ENCODE results near the gene SLC35F2.
"Not testable (repeated sequence)": the region's sequence is repeated elsewhere in the genome, so short reads cannot be mapped to it uniquely, and the experiment has no call there.

SLC35F2 gene

GRCh38 chr11:107783121-107783520 is 75.5 kb downstream of the SLC35F2 start:
- DNase-seq, result no peak

GRCh38 chr11:107780775-107781174 is 77.8 kb downstream of the SLC35F2 start:
- DNase-seq, result no peak

GRCh38 chr11:107780136-107780535 is 78.5 kb downstream of the SLC35F2 start:
- no peak for DNase-seq

- no peak for DNase-seq
Measured at GRCh38 chr11:107778839-107779517, 79.6 kb downstream of the SLC35F2 start.

DNA sequence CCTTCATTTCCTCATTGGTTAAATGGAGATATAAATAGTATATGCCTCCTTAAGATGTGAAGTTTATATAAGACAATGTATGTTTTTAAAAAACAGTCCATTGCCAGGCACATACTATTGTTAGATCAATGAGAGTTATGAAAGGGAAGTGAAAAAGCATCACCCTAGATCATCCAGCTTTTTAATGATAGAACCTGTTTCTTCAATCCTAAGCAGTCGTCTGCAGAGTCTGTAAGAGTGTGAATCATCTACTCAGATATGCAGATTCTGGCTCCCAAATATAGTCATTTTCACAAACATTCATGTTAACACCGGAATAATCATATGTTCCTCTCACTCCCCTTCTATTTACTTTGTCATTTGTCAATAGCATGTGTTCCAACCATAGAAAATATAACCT is 81.5 kb downstream of the SLC35F2 start:
- no peak for DNase-seq

DNA sequence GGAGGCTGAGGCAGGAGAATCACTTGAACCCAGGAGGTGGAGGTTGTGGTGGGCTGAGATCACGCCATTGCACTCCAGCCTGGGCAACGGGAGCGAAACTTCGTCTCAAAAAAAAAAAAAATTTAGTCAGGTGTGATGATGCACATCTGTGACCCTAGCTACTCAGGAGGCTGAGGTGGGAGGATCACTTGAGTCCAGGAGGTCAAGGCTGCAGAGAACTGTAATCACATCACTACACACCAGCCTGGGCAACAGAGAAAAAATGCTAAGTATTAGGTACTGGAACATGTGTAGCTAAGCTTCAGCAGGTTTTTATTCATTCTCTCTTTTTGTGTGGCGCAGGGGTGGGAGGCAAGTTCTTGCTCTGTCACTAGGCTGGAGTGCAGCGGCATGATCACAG is 82.5 kb downstream of the SLC35F2 start:
- no peak for DNase-seq

DNA sequence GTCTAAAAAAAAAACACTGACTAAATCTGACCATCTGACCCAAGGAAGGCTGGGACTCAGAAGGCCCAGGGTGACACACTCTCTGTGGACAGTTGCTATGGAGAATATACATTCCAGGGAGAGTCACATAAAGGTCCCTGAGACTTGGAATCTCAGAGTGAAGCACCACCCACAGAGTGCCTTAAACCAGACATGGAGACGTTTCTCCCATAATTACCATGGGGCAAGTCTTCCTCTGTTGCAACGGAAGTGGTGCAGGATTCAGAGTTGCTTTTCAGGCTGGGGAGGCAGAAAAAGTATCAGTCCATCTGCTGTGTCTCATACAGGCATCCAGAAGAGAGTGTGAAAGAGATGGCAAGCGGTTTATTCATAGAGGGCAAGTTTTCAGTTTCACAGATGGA is 88.0 kb downstream of the SLC35F2 start:
- DNase-seq, result no peak

DNA sequence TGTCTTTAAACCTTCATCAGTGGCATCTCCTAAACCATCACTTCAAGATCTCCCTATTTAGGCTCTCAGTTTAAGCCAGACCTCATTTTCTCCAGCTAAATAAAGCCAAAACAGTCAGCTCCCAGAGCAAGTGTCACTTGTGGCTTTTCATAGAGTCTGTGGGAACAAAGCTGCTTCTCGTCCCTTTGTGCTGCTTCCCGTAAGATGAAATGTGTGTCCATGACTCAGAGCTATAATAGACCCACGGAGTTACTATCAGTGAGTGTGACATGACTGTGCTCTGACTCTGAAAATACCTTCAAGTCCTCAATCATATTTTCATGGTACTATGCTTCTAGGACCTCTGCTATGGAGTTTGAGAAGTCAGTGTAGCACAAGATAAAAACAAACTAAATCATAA is 89.4 kb downstream of the SLC35F2 start:
- no peak for DNase-seq

- DNase-seq, result not testable (repeated sequence)
Measured at GRCh38 chr11:107758719-107759355, 99.8 kb downstream of the SLC35F2 start.

- no peak for DNase-seq
Measured at GRCh38 chr11:107757661-107758060, 100.9 kb downstream of the SLC35F2 start.

DNA sequence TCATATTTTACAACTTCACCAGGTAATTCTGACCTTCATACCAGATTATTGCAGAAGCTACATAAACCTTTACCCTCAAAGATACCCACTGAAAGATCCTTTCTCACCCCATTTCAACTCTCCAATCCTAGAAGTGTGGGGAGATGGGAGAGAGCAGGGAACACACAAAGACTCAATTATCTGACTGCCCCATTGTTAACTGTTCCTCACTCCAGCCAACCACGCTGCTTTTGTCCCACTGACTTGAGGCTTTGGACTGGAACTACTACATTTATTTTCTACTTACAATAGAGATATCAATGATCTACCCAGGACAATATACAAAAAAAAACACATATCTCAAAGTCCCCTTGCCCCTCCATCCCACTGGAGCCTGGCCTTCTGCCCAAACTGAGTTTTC is 102.0 kb downstream of the SLC35F2 start:
- no peak for DNase-seq

DNA sequence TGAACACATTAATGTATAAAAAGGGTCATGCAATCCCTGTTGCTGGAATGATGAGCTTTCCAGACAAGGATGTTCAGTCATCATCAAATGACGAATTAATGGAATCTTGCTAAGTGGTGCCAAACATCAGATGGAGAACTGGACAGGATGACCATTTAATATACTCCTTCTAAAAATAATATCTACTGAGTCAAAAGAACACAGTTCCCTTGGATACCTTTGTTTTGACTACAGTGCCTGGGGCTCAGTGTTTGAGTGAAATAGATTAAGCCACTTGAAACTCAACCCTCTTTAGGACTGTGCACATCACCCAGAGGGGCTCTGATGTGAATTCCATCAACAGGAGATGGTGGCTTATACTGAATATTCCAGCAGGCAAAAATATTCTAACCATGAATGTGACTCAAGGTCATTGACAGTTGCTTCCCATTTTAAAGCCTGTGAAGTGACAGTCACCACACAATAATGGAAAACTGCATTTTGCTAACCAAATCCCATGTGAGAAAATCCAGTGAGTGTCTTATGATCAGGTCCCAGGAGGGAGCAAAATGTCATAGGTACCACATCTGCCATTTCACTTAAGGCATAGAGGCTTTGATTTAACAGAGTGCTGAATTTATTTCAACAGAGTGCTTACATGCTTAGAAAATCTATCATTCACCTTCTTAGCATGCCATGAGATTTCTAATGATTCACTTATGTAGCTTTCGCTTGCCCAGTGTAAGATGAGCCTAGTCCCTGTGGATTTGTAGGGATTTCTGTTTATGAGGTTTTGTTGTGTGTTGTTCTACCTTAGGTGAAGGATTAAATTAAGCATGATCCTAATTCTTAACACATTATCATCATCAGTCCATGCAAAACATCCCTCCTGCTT is 105.4 kb downstream of the SLC35F2 start:
- no peak for DNase-seq

DNA sequence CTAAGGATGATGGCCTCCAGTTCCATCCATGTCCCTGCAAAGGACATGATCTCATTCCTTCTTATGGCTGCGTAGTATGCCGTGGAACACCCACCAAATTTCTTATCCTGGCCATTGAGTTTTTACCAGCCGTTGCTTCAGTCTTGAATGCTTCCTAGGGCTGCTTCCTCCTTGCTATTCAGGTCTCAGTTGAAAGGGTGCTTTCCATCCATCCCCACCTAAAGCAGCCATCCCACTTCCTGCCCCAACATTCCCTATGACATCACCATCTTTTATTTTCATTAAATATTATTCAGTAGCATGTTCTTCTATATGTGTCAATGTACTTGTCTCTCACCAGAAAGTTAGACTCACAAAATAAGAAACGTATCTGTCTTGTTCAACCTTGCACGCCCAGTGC is 106.1 kb downstream of the SLC35F2 start:
- no peak for DNase-seq

- no peak for DNase-seq
Measured at GRCh38 chr11:107751082-107751481, 107.5 kb downstream of the SLC35F2 start.

- no peak for DNase-seq
Measured at GRCh38 chr11:107750313-107750712, 108.3 kb downstream of the SLC35F2 start.

DNA sequence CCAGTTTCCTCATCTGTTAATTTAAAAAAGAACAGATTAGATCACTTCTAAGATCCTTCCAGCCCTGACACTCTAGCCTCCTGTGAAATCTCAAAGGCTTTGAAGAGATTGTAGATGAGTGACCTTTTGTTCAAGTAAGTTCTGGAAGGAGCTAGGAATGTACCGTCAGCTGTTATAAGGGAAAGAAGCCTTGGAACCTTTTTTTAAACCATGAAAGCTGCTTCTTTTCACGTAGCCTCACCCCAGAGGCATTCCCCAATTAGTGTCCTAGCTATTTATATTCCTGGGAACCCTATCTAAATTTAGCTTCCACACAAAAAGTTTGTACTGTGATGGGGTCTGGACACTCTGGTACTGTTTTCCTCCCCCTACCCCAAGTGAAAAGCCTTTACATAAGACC is 111.0 kb downstream of the SLC35F2 start:
- no peak for DNase-seq

GRCh38 chr11:107744736-107745135 is 113.9 kb downstream of the SLC35F2 start:
- DNase-seq, result no peak

- DNase-seq, result no peak
Measured at GRCh38 chr11:107743191-107743590, 115.4 kb downstream of the SLC35F2 start.

DNA sequence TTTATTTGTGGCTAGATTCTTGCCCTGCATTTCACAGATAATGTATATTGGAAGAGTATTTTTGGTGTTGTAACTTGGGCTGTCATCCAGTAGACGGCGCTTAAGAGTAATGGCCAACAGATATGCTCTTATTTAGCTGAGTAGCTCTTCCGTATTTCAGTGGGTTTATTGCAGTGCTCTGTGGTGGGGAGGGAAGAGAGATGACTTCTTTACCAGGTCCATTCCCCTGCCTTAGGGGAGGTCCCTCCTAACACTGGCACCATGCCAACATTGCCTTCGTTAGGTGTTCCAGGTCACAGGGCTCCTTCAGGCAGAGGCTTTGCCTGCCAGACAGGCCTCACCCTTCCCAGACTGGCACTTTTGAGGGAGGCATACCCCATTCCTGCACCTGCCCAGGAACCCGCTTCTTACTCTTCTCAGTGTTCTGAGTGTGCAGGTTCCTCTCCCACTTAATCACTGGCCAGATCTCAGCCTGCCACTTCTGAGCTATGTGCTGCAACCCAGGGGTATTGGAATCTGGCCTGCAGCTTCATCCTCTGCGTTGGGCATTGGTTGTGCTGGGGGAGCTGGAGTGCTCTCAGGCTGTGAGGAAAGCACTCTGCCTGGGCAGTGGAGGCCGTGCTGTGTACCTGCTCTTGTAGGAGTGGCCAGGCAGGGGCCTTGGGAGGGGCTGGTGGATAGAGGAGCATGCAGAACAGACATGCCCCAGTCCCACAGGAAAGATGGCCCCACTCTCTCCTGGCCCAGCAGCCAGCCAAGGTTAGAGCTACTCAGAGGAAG is 117.4 kb downstream of the SLC35F2 start:
- DNase-seq, result no peak

All from activated naive CD4-positive, alpha-beta T cell treated with anti-CD3 and anti-CD28 coated beads, Interleukin-2, amount 50 U/mL, for 16 hours (primary cell).